Activated CD4-positive, alpha-beta T cell treated with anti-CD3 and anti-CD28 coated beads for 48 hours (primary cell): ENCODE data around the gene PTPRM.

ENCODE experiments used
- DNase-seq: peaks from one replicate; pipeline ENCODE4 v3.0.0-alpha.2; 2020

Gene PTPRM

DNA sequence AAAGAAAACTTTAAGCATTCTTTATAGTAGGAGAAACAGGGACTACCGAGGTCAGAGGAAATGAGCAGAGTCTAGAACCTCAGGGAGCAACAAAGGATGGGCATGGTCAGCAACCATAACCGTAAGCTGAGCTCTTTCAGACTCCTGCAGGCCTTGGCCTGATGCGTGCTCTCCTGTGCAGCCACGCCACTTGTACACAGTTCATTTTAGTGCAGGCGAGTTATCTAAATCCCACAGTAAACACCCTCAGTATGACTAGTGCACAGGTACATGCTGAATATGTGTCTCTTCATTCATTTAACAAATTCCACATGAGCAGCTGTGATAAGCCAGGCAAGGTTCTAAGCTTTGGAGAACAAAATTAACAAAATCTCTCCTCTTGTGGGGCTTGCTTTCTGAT is 640.9 kb downstream of the PTPRM start:
- no peak for DNase-seq

DNA sequence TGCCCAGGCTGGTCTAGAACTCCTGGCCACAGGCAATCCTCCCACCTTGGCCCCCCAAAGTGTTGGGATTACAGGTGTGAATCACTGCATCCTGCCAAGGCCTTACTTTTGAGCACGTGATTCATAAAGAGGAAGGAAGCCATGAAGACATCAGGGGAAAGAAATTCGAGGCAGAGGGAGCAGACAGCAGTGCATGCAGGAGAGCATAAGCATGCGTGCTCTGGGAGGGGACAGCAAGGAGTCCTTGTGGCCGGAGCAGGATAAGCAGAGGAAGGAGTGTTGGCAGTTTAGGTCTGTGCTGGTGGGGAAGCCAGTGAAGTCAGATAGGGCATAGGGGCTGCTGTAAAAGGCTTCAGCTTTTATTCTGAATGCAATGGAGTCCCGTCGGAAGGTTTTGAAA is 641.6 kb downstream of the PTPRM start:
- DNase-seq: no peak

DNA sequence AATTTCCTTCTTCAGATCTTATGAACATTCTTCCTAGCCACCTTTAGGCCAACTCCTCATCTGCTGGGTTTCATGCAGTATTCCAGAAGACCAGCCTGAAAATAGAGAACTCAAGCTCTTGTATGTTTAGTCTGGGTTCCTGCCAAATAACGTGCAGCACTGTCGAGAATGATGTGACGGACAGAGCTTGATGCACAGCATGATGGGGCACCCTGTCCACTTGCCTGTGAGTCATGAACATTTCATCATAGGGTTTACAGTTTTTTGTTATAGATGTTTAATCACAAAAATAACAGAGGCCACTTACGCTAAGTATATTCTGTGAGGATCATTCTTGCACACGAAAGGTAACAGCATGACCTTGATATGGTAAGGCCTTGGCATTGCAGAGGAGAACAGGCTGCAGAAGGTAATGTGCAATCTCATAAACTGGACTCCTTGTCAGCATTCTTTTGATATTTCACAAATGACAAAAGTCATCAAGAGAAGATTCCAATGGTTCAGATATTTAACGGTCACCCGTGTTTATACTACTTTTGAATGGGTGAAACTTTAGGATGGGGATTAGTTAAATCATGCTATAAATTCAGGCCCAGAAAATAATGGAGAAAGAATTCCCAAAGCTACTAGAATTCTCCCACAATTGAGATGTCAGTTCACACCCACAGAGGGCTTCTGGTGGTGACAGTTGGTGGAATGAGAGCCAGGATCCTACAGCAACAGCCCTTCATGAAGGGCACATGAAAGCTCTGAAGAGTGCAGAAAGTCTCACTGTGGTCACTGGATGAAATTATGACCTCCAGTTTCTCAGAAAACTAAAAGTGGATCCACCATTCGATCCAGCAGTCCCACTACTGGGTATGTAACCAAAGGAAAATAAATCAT is 646.0 kb downstream of the PTPRM start:
- no peak for DNase-seq

DNA sequence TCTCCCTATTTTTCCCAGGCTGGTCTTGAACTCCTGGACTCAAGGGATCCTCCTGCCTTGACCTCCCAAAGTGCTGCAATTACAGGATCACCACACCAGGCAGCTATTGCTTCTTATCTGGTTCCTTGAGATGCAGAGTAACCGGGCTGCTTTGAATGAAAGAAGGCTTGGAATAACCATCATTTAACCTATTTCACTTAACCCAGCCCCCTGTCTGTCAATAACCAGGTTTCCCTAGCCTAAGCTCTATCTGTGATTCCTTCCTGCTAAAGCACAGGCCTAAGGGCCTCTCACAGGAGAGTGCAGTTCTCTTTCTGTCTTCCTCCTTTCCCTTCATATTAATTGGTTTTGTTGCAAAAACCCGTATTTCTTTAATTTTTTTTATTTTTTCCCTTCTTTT is 648.6 kb downstream of the PTPRM start:
- no peak for DNase-seq

DNA sequence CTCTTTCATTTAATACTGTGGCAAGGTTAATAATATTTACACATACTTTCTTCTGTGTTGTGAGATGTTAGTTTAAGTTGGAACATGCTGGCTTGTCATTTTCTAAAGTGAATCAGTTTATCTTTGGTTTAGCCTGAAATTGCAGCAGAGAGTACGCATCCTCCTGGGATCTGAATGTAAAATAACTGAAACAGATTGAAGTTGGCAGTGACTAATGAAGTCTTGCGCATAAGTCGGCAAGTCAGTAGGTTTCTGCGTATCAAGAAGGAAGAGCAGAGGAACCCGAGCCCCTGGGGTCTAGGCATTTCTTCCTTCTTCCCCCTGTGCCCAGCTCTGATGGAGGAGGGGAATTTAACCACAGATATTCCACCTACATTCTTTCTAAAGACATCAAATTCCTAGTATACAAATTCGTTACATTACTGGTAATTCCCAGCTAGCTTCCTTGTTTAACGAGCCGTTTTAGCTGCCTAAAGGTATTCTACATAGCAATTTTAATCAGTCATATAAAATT is 650.0 kb downstream of the PTPRM start:
- DNase-seq: no peak

DNA sequence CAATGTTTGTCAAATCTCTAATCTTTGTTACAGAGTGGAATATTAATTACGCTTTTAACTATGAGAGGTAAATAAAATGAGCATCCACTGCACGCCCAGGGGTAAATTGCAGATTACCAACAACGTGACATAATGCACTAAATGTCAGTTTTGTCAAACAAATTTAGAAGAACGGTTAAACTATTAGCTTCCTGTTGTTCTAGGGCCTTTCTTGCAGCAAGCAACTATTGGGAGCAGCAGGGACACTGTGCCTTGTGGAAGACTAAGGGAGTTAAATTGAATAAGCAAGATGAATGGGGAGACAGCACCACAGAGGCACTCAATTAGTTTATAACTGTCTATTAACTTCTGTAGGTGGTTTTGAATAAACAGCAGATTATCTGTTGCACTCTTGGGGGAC is 651.1 kb downstream of the PTPRM start:
- DNase-seq: no peak

DNA sequence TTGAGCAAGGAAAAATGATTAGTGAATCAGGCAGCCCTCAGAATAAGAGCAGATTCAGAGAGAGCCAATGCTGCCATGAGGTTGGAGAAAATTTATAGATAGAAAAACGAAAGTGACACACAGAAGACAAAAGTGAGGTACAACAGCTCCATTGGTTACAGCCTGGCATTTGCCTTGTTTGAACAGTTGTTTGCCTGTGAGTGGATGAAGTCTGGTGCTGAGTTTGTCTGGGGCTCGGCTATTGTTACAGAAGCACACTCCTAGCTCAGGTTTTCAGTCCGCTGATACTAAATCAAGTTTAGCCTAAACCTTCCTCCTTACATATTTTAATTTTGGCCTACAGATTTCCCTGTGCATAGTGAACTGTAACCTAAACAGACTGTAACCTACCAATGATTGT is 654.3 kb downstream of the PTPRM start:
- no peak for DNase-seq

DNA sequence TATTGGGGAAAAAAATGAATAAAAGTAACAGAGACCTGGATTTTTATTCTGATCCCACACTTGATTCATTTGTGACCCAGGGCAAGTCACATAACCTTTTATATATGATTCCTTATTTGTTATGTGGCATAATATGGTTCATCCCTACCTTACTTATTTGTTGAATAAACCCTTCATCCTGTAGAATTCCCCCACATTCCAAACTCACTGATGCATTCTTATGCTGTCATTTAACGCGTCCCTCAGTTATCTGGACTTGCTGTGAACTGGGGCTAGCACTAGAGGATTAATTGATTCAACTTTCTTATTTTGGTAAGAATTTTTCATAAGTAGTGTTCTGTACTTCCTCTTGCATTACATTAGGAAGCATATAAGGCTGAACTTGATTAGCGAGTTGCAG is 657.5 kb downstream of the PTPRM start:
- no peak for DNase-seq

DNA sequence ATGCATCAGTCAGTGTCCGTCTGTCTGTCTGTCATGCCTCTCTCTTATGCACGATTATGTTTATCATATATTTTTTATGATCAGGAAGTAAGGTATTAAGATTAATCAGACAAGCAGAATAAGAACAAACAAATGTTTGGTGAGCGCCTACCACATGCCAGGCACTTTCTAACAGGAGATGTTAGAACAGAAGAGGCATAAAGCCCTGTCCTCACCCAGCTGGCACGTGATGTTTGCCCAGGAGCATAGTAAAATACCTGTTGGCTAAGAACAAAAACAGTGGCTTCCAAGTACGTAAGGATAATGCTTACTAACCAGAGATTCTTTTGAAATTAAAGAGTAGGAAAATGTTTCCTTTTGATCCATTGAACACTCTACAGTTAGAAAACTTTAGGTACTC is 661.9 kb downstream of the PTPRM start:
- DNase-seq: no peak

DNA sequence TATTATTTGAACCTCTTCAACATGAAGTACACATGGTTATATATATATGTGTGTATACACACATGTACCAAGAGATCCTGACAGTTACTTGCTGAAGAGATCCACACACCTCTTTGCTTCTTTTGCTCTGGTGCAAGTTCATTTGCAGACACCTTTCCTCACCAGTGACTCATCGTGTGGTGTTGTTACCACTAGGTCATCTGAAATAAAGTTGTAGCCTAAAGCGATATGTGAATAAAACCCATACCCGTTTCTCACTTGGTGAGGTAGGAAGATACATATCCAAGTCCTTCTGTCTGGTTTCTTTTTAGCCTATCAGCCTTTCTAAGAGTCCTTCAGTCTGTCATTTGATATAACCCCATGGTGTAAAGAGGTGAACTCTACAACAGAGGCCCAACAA is 662.7 kb downstream of the PTPRM start:
- no peak for DNase-seq

DNA sequence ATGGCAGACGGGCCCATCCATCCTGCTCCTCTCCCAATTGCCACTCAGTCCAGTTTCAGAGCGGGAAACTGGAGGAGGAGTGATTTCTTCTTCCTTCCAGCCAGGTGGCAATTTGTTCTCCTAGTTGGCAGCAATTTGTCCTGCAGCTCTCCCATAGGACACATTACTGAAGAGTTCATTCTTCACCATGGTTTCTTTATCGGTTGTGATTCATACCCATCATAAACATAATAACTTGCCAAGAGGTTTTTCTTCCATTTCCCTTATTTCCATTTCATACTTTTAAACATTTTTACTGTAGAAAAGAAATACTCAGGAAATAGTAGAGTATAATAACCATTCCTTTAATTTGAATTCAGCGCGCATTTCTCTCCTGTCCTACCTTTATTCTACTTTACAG is 664.2 kb downstream of the PTPRM start:
- DNase-seq: no peak

DNA sequence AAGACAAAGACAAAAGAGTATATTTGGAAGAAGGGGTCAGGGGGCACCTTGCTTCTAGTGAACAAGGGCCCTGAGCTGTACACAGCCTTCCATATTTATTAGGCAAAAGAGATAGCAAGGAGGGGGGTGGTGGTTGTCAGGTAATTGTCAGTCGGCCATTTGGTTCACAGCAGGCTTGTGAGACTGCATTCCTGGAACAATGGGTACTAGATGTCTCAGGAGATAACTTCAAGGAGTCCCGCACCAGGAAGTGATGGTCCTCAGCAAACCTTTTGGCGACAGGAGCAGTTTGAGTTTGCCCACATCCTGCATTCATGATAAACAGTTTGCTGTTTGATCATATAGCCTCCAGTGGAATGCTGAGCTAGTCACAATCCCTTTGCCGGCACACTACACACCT is 665.7 kb downstream of the PTPRM start:
- DNase-seq: no peak

DNA sequence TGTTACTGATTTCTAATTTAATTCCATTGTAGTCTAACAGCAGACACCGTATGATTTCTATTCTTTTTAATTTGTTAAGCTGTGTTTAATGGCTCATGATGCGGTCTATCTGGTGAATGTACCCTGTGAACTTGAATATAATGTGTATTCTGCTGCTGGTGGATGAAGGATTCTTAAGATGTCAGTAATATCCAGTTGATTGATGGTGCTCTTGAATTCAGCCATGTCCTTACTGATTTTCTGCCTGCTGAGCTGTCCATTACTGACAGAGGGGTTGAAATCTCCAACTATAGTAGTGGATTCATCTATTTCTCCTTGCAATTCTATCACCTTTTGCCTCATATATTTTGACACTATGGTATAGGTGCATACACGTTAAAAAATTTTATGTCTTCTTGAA is 668.8 kb downstream of the PTPRM start:
- DNase-seq: no peak

DNA sequence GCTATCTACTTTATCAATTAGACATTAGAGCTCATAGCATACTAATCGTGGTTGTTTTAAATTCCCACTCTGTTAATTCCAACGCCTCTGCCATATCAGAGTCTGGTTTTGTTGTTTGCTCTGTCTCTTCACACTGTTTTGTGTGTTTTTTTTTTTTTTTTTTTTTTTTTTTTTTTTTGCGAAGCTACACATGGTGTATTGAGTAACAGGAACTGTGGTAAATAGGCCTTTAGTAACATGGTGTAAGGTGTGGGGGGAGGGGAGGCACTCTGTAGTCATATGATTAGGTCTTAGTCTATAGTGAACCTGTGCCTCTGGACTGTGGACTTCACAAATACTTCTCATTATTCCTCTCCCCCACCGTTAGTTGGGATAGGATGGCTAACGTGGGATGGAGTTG is 671.4 kb downstream of the PTPRM start:
- no peak for DNase-seq

DNA sequence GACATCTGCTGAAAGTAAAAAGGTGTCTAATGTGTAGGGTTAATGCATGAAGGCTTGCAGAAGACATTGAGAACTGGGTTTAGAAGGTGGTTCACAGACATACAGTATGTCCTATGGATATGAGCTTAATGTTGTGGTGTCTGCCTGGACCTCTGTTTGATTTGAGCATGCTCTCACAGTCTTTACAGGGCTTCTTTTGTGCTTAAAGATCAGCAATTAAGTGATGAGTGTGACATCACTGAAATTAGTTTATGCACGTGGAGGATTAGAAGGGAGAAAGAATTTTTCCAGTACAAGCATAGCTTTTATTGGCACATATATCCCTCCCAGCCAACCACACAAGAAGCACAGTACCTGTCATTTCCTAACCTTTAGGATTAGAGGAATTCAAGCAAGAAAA is 674.6 kb downstream of the PTPRM start:
- no peak for DNase-seq

DNA sequence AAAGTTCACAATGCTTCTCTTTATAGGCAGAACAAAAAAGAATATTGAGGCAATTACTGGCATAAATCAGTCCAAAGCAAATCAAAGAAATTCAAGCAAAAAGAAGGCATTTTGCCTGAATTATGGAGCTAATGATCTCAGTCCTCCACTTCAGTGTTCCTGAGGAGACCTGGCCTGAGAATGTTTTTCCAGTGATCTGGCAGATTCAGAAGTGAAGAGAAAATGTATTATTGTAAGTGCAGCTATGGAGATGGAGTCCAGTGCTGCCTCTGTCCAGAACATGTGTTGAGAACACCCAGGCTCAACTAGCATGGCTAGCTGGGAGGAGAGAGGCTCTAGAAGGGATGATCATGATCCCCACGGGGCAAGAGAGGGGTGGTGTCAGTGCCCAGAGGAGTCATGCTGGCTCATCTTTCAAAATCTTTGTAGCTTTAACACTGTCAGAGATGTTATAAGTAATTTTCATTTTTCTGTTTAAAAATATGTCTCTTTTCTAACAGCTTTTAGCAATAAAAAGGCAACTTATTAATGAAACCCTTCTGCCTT is 675.1 kb downstream of the PTPRM start:
- DNase-seq: no peak

DNA sequence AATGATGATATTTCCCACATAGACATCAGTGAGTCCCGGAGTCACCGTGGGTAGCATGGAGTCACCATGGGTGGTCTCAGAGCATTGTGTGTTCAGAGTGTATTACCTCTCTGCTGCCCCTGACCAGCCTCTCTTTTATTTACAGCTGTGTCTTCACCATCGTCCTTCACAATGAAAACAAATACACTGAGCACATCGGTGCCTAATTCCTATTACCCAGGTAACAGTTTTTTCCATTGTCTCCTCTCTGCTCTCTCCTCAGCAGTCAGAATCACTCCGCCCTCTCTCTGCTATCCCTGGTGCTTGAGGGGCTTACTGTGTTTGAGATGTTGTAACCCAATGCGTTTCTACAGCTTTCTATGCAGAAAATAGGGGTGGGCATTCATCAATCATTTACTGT is 680.6 kb downstream of the PTPRM start:
- DNase-seq: no peak

DNA sequence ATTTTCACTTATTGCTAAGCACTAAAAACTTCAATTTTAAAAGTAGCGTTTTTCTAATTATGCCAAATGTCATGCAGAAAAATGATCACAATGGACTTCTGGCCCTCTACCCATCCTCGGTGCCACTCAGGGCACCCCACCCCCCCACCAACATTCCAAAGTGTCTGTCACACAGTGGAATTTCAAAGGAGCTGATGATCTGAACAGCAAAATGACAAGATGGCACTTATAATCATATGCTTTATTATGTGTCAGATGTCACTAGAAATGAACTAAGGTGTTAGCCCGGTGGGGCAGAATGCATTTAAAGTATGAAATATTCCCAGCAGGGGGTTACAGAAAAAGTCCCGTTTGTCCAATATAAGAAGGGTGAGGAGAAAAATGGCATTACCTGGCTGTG is 681.5 kb downstream of the PTPRM start:
- DNase-seq: no peak

DNA sequence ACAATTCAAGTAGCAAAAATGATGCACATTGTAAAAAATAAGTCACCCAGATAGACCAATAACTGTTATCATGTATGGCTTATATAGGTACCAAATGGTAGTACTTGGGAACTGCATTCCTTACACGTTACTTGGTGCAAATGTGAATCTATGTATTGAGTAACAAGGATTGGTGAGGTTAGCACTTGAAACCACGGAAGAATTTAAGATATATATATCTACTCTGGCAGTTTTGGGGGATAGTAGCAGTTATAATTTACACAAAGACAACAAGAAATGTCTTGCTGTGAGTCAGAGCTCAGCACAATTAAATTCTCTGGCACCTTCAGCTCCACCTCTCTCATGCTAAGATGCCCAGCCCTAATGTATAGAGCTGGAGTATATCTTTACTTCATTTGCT is 682.7 kb downstream of the PTPRM start:
- no peak for DNase-seq

DNA sequence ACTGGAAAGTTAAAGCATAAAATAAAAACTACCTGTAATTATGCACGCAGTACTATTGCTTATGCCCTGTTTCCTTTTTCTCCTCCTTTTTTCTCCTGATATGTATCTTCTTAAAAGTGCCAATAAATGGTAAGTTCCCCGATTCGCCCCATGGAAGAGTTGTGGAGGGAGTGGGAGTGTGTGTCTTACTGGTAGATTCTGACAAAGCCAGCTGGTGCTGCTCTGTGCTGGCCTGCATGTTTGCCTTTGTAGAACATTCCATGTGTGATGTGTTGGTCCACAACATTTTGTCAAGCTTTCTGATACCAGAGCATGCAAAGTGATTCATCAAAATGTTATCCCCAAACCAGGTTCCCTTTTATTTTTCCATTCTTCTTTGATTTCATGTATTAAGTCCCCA is 685.3 kb downstream of the PTPRM start:
- no peak for DNase-seq

DNA sequence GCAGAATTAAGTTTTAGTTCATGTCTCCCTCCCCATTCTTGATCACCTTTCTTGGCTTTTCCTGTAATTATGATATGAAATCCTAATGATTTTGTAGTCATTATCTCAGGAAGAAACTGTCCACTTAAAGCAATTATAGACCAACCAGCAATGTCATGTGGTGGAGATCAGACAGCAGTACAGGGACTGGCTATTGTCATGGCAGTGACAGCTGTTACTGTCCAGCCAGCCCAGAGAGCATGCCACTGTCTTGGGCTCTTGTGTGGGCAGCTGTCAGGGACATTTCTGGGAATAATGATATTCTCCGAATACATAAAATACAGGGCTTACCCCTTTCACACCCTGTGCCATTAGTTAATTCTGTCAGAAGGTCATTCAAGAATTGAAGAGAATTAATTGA is 686.8 kb downstream of the PTPRM start:
- no peak for DNase-seq

DNA sequence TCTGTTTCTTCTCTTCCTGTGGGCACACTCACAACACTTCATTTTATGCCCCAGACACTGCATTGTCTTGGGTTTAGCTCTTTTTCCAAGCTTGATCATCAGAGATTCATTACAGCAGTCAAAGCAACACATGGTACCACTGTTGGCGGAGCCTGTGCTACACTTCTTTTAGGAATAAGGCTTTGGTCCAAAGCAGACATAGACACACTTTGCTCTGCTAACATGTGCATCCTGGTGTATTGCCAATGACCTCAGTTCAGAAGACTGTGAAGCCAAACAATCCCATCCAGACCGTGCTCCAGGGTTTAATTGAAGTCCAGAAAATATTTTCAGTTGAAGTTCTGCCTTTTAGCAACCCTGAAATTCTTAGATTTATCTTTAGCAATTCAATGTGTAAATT is 687.5 kb downstream of the PTPRM start:
- DNase-seq: no peak

DNA sequence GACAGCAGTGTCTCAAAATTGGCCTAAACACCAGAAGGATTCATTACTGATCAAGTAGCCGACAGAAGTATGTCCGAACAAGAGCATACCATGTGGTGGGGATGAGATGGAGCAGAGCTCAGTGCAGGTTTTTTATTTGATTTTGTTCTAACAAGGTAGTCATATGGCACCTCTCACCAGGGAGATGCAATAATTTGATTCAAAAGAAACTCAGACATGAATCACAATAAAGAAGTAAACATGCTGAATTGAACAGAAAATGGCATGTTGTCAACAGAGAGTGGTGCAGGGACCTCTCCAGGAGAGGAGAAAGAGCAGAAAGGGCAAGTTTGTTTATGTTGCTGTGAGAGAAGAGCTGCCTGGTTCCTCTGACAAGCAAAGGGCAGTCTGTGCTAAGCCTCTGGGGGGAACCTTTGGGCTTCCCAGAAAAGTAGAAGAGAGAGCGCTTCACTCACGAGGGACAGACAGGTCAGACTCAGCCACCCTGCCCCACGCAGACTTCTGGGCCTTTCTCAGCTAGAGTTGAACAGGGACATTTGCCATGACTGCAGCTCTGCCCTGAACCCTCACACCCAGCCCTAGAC is 690.8 kb downstream of the PTPRM start:
- DNase-seq: no peak

DNA sequence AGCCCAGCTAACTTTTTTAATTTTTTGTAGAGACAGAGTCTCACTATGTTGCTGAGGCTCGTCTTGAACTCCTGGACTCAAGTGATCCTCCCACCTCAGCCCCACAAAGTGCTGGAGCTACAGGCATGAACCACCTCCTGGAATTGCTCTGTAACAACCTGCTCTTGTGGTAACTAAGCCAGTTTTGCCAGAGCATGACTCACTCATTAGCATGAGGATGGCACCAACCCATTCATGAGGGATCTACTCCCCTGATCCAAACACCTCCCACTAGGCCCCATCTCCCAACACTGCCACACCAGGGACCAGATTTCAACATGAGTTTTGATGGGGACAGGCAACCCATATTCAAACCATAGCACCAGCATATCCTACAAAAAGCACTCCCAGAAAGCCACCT is 693.2 kb downstream of the PTPRM start:
- DNase-seq: no peak
